Measurements from ENCODE around the gene CLIP4.
"Not testable (repeated sequence)": the region's sequence is repeated elsewhere in the genome, so short reads cannot be mapped to it uniquely, and the experiment has no call there.

Gene CLIP4

GRCh38 chr2:29114946-29115609 is at the start of gene CLIP4:
Gene CLIP4, plus strand, starts transcription at chr2:29115415. Its CDS starts 5,974 bp downstream, at chr2:29121389.
- DNase-seq, result peak; percentile 53
- in situ Hi-C loops (cut with HindIII; ENCODE audit: low pct_ligation_motif_present, low pct_unique_long_range_greater_than_20kb, low sequenced_read_pairs), result no loop called here

- in situ Hi-C loops (cut with HindIII; ENCODE audit: low pct_ligation_motif_present, low pct_unique_long_range_greater_than_20kb, low sequenced_read_pairs), result no loop called here
- DNase-seq, result no peak
Observed at GRCh38 chr2:29066271-29066860, 48.8 kb upstream of the CLIP4 start.

- in situ Hi-C loops (cut with HindIII; ENCODE audit: low pct_ligation_motif_present, low pct_unique_long_range_greater_than_20kb, low sequenced_read_pairs), result no loop called here
- DNase-seq, result no peak
Observed at GRCh38 chr2:29066997-29067605, 48.1 kb upstream of the CLIP4 start.

GRCh38 chr2:29068513-29068912 is 46.7 kb upstream of the CLIP4 start:
- in situ Hi-C loops (cut with HindIII; ENCODE audit: low pct_ligation_motif_present, low pct_unique_long_range_greater_than_20kb, low sequenced_read_pairs), result no loop called here
- no peak for DNase-seq

GRCh38 chr2:29070526-29070925 is 44.7 kb upstream of the CLIP4 start:
- DNase-seq, result no peak

GRCh38 chr2:29071032-29071975 is 43.9 kb upstream of the CLIP4 start:
- in situ Hi-C loops (cut with HindIII; ENCODE audit: low pct_ligation_motif_present, low pct_unique_long_range_greater_than_20kb, low sequenced_read_pairs), result no loop called here
- no peak for DNase-seq

More at GRCh38 chr2:29070526-29070925, 44.7 kb upstream of the CLIP4 start:
- in situ Hi-C loops (cut with HindIII; ENCODE audit: low pct_ligation_motif_present, low pct_unique_long_range_greater_than_20kb, low sequenced_read_pairs), result no loop called here

GRCh38 chr2:29072251-29072650 is 43.0 kb upstream of the CLIP4 start:
- DNase-seq, result no peak
- in situ Hi-C loops (cut with HindIII; ENCODE audit: low pct_ligation_motif_present, low pct_unique_long_range_greater_than_20kb, low sequenced_read_pairs), result no loop called here

GRCh38 chr2:29072971-29073725 is 42.1 kb upstream of the CLIP4 start:
- in situ Hi-C loops (cut with HindIII; ENCODE audit: low pct_ligation_motif_present, low pct_unique_long_range_greater_than_20kb, low sequenced_read_pairs), result no loop called here
- no peak for DNase-seq

GRCh38 chr2:29073933-29074332 is 41.3 kb upstream of the CLIP4 start:
- DNase-seq, result no peak
- in situ Hi-C loops (cut with HindIII; ENCODE audit: low pct_ligation_motif_present, low pct_unique_long_range_greater_than_20kb, low sequenced_read_pairs), result no loop called here

GRCh38 chr2:29074411-29074810 is 40.8 kb upstream of the CLIP4 start, which contains the start of gene PCARE:
Gene PCARE, minus strand, starts transcription at chr2:29074523. Its CDS starts 262 bp downstream, at chr2:29074261.
- DNase-seq, result no peak
- in situ Hi-C loops (cut with HindIII; ENCODE audit: low pct_ligation_motif_present, low pct_unique_long_range_greater_than_20kb, low sequenced_read_pairs), result no loop called here

- DNase-seq, result no peak
- in situ Hi-C loops (cut with HindIII; ENCODE audit: low pct_ligation_motif_present, low pct_unique_long_range_greater_than_20kb, low sequenced_read_pairs), result no loop called here
Observed at GRCh38 chr2:29075894-29076705, 39.1 kb upstream of the CLIP4 start.

GRCh38 chr2:29079887-29080286 is 35.3 kb upstream of the CLIP4 start:
- DNase-seq, result no peak
- in situ Hi-C loops (cut with HindIII; ENCODE audit: low pct_ligation_motif_present, low pct_unique_long_range_greater_than_20kb, low sequenced_read_pairs), result no loop called here

GRCh38 chr2:29080886-29081743 is 34.1 kb upstream of the CLIP4 start:
- in situ Hi-C loops (cut with HindIII; ENCODE audit: low pct_ligation_motif_present, low pct_unique_long_range_greater_than_20kb, low sequenced_read_pairs), result no loop called here
- no peak for DNase-seq

- in situ Hi-C loops (cut with HindIII; ENCODE audit: low pct_ligation_motif_present, low pct_unique_long_range_greater_than_20kb, low sequenced_read_pairs), result no loop called here
- DNase-seq, result no peak
Observed at GRCh38 chr2:29082804-29083495, 32.3 kb upstream of the CLIP4 start.

- DNase-seq, result no peak
- in situ Hi-C loops (cut with HindIII; ENCODE audit: low pct_ligation_motif_present, low pct_unique_long_range_greater_than_20kb, low sequenced_read_pairs), result no loop called here
Observed at GRCh38 chr2:29084554-29084953, 30.7 kb upstream of the CLIP4 start.

GRCh38 chr2:29090311-29090710 is 24.9 kb upstream of the CLIP4 start:
- DNase-seq; in situ Hi-C loops (cut with HindIII; ENCODE audit: low pct_ligation_motif_present, low pct_unique_long_range_greater_than_20kb, low sequenced_read_pairs): not testable (repeated sequence)

Data from ACHN (cell line).